GM12878 (cell line): Measurements from ENCODE around the gene COL19A1. TPM values are rescaled to one million over a fixed set of nuclear protein-coding genes. Genes with fewer than 3 reads are reported as not detected.

ENCODE experiments used
- ATAC-seq: fragments of 200-7000 bp; cut with Tn5 transposase; 3 replicates; pipeline ENCODE4 v1.9.1; 2020; ENCODE audit warnings: mild to moderate bottlenecking, moderate library complexity
- BruUV-seq: library from RNA; stranded (reverse); fragments of 400-500 nt; replicated peaks from 2 replicates; lab custom pipeline; 2021; lab: Mats Ljungman, UMichigan
- CTCF ChIA-PET: fragments of 300-600 bp; sonication (Branson Sonifier 250); formaldehyde crosslinking; extraction: SDS; loops from one replicate; lab custom pipeline; 2021; ENCODE audit warnings: inconsistent platforms; lab: Yijun Ruan, JAX
- POLR2A ChIA-PET: fragments of 350-600 bp; formaldehyde crosslinking; extraction: SDS; loops from one replicate; lab custom pipeline; 2021; ENCODE audit warnings: inconsistent platforms; lab: Charles Lee
- RAD21 ChIA-PET: fragments of 300-600 bp; sonication (Branson Sonifier 250); formaldehyde crosslinking; loops from one replicate; lab custom pipeline; 2023; ENCODE audit warnings: antibody characterized with exemption; ENCODE audit not compliant: unreplicated experiment; lab: Charles Lee
- SMC1A ChIA-PET: fragments of 300-600 bp; sonication (Branson Sonifier 250); formaldehyde crosslinking; loops from one replicate; lab custom pipeline; 2023; ENCODE audit not compliant: unreplicated experiment, uncharacterized antibody; lab: Charles Lee
- DNase-seq: peaks from one replicate; pipeline ENCODE4 v3.0.0-alpha.2; 2011; ENCODE audit warnings: low read depth, low spot score
- FAIRE-seq: peaks from 3 replicates; lab custom pipeline; 2011; peaks lifted over from hg19 to GRCh38; lab: Jason Lieb, UNC
- H2AFZ ChIP-seq: 2 replicates; pipeline ENCODE4 v1.6.0; 2011; ENCODE audit warnings: low read depth, low read length, control low read depth; ENCODE audit not compliant: control insufficient read depth
- H3K27ac ChIP-seq: 2 replicates; pipeline ENCODE4 v1.5.1; 2011; ENCODE audit warnings: control low read depth; ENCODE audit not compliant: control insufficient read depth, insufficient read depth
- H3K27me3 ChIP-seq, 2 experiments: replicated peaks in 1 of 2; 2 replicates each; pipeline versions ENCODE4 v1.6.0 to v1.6.1; 2011; ENCODE audit warnings: low read length in 1 of 2; ENCODE audit not compliant: control insufficient read depth in 2 of 2, insufficient read depth in 2 of 2
- H3K36me3 ChIP-seq, 2 experiments: 2 replicates each; pipeline ENCODE4 v1.5.1; 2011; ENCODE audit warnings: low read length in 1 of 2; ENCODE audit not compliant: control insufficient read depth in 2 of 2, insufficient read depth in 2 of 2
- H3K4me1 ChIP-seq: 2 replicates; pipeline ENCODE4 v1.6.1; 2011; ENCODE audit warnings: mild to moderate bottlenecking, low read length, moderate library complexity, mixed read lengths; ENCODE audit not compliant: control insufficient read depth, insufficient read depth
- H3K4me2 ChIP-seq: 2 replicates; pipeline ENCODE4 v1.6.0; 2011; ENCODE audit warnings: control low read depth; ENCODE audit not compliant: control insufficient read depth, insufficient read depth
- H3K4me3 ChIP-seq: fragments of 200-600 bp; sonication (generic); 2 replicates; pipeline ENCODE4 v1.5.1; 2016
- H3K79me2 ChIP-seq: 2 replicates; pipeline ENCODE4 v1.6.0; 2011; ENCODE audit warnings: low read length; ENCODE audit not compliant: control insufficient read depth, insufficient read depth
- H3K9ac ChIP-seq: 2 replicates; pipeline ENCODE4 v1.8.0; 2011; ENCODE audit warnings: low read length, control low read depth, mixed read lengths; ENCODE audit not compliant: control insufficient read depth, insufficient read depth
- H3K9me3 ChIP-seq: replicated peaks from 3 replicates; pipeline ENCODE4 v1.5.1; 2011; ENCODE audit warnings: mild to moderate bottlenecking, low read length; ENCODE audit not compliant: control insufficient read depth, insufficient read depth
- H4K20me1 ChIP-seq: 2 replicates; pipeline ENCODE4 v1.6.0; 2011; ENCODE audit not compliant: control insufficient read depth, insufficient read depth
- CHD4 ChIP-seq: fragments of 200-600 bp; sonication (generic); IDR thresholded peaks from 2 replicates; pipeline ENCODE4 v1.6.1; 2016; ENCODE audit warnings: mild to moderate bottlenecking
- ESRRA ChIP-seq: IDR thresholded peaks from 2 replicates; pipeline ENCODE4 v1.6.1; 2012; ENCODE audit warnings: mild to moderate bottlenecking, low read length, improper control_type of control experiment
- HDAC2 ChIP-seq: fragments of 200-600 bp; sonication (generic); IDR thresholded peaks from 2 replicates; pipeline ENCODE4 v1.6.1; 2017
- HSF1 ChIP-seq: fragments of 150-350 bp; IDR thresholded peaks from 2 replicates; pipeline ENCODE4 v1.6.1; 2014; ENCODE audit warnings: mild to moderate bottlenecking, low read depth, low read length
- MAX ChIP-seq: IDR thresholded peaks from 2 replicates; pipeline ENCODE4 v1.6.1; 2012; ENCODE audit warnings: low read depth, low read length, improper control_type of control experiment
- PML ChIP-seq: IDR thresholded peaks from 2 replicates; pipeline ENCODE4 v1.6.1; 2012; ENCODE audit warnings: low read length, inconsistent platforms
- RCOR1 ChIP-seq: conservative IDR thresholded peaks from 2 replicates; pipeline ENCODE4 v1.6.1; 2012; ENCODE audit warnings: low read depth, low read length, improper control_type of control experiment
- SIN3A ChIP-seq: IDR thresholded peaks from 2 replicates; pipeline ENCODE4 v1.6.1; 2012; ENCODE audit warnings: low read depth, low read length, improper control_type of control experiment
- ZZZ3 ChIP-seq: IDR thresholded peaks from 2 replicates; pipeline ENCODE4 v1.6.1; 2011; ENCODE audit warnings: low read depth; ENCODE audit not compliant: control insufficient read depth, insufficient read length
- whole genome bisulfite sequencing: methylation state at CpG from one replicate; pipeline ENCODE4 v1.1.6; 2016; ENCODE audit warnings: low lambda C conversion rate; ENCODE audit not compliant: insufficient replicate concordance, insufficient coverage; ENCODE audit errors: missing lambda C conversion rate; 5-methylcytosine and 5-hydroxymethylcytosine counted together
- in situ Hi-C: fragments of 300-500 bp; cut with MboI; formaldehyde crosslinking; loops from 9 replicates; pipeline ENCODE4 v1.14.3; 2018; ENCODE audit warnings: mixed read lengths
- intact Hi-C: fragments of 100-400 bp; cut with micrococcal nuclease; formaldehyde crosslinking; loops from one replicate; pipeline ENCODE4 v1.14.2; 2022; ENCODE audit not compliant: unreplicated experiment
- polyA plus RNA-seq, 11 experiments: library from polyadenylated mRNA; depleted of rRNA in 4 of 11; unstranded in 6 of 11; stranded (reverse) in 5 of 11; fragments of >200 nt; fragmentation: Nextera tagmentation in 4 of 11; fragmentation: Illumina TruSeq in 1 of 11; extraction: Ambion mirVana in 4 of 11; extraction: Trizol in 1 of 11; gene quantifications; 1 replicate in 1 of 11; 2 replicates in 10 of 11; pipeline versions ENCODE4 v1.2.1 to v1.2.3, GENCODE V29; 2011 to 2016; ENCODE audit warnings: inconsistent platforms in 2 of 11, missing spikeins in 2 of 11, low read depth in 1 of 11
- total RNA-seq, 4 experiments: library from RNA; depleted of rRNA in 3 of 4; stranded (reverse); fragments of >200 nt in 3 of 4; fragmentation: Illumina TruSeq in 1 of 4; extraction: Trizol in 1 of 4; gene quantifications; 2 replicates each; pipeline versions ENCODE4 v1.2.1 to v1.2.3, GENCODE V29; 2013 to 2021
- TF ChIP-seq, protein P1 (sequence below): IDR thresholded peaks from 2 replicates; pipeline ENCODE4 v1.6.1; 2012; ENCODE audit warnings: mild to moderate bottlenecking, low read depth, low read length

COL19A1 gene
- total and polyA plus RNA-seq, 10 of the 15 experiments (the other 5 are each of a cell fraction or from before 2014, with no cell fraction given) = 1.1 to 13.5 (median 4.1) TPM

DNA sequence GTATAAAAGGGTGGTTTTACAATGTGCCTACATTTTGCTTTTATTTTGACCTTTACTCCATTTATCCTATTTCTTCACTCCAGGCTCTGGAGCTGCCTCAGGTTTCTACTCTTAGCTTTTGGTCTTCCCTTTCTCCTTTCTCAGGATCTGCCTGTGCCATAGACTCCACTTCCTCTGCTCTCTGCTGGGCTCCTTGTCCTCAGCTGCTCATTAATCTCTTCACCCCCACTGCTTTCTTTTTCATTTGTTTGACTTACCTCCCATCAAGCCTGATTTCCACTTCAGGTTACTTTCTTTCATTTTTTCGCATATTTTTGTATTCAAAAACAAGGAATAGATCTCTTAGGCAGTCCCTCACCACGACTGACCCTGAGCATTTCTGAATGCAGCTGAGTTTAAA is 106.8 kb downstream of the COL19A1 start:
- 98% methylated on average over 2 of the region's 2 CpGs for WGBS
- ChIA-PET CTCF (interaction anchor here (0.6 to 1.7 kb wide), 4 partner anchors 11 to 137 kb away, joined by 3 to 4 read pairs (median 3); no protein-coding TSS in a partner anchor), POLR2A (no interaction called here), RAD21 (no interaction called here), SMC1A (interaction anchor here (1.1 to 1.3 kb wide), 3 partner anchors 13 to 78 kb away, joined by 3 to 5 read pairs (median 4); no protein-coding TSS in a partner anchor)
- Histone ChIP-seq H2AFZ (no peak overlapping the region), H3K4me2 (no peak overlapping the region), H3K27me3 (no peaks in the 10 kb centered on the region), H3K79me2 (no peaks in the 10 kb centered on the region), H3K9me3 (no peaks in the 10 kb centered on the region), H4K20me1 (no peaks in the 10 kb centered on the region), H3K4me3 (no peak overlapping the region), H3K27ac (no peak overlapping the region), H3K36me3 (peaks cover 1 to 3% of the 10 kb centered on the region in 2 experiments), H3K9ac (no peak overlapping the region), H3K4me1 (no peaks in the 10 kb centered on the region)
- DNase-seq (no peak), ATAC-seq (no peak), FAIRE-seq (no peak)
- TF ChIP-seq CHD4 (no peak), RCOR1 (no peak), MAX (no peak), HSF1 (no peak), SIN3A (no peak), ESRRA (no peak), PML (no peak), HDAC2 (no peak), ZZZ3 (no peak)
- TF ChIP-seq, protein P1, sequence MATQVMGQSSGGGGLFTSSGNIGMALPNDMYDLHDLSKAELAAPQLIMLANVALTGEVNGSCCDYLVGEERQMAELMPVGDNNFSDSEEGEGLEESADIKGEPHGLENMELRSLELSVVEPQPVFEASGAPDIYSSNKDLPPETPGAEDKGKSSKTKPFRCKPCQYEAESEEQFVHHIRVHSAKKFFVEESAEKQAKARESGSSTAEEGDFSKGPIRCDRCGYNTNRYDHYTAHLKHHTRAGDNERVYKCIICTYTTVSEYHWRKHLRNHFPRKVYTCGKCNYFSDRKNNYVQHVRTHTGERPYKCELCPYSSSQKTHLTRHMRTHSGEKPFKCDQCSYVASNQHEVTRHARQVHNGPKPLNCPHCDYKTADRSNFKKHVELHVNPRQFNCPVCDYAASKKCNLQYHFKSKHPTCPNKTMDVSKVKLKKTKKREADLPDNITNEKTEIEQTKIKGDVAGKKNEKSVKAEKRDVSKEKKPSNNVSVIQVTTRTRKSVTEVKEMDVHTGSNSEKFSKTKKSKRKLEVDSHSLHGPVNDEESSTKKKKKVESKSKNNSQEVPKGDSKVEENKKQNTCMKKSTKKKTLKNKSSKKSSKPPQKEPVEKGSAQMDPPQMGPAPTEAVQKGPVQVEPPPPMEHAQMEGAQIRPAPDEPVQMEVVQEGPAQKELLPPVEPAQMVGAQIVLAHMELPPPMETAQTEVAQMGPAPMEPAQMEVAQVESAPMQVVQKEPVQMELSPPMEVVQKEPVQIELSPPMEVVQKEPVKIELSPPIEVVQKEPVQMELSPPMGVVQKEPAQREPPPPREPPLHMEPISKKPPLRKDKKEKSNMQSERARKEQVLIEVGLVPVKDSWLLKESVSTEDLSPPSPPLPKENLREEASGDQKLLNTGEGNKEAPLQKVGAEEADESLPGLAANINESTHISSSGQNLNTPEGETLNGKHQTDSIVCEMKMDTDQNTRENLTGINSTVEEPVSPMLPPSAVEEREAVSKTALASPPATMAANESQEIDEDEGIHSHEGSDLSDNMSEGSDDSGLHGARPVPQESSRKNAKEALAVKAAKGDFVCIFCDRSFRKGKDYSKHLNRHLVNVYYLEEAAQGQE = no peak
- BruUV-seq = no TSS peak
- in situ Hi-C loops = no loop called here
- intact Hi-C loops = no loop called here
